DND-41 (cell line): ENCODE measurements around the gene MKI67.

ENCODE experiments used
- EZH2 ChIP-seq: IDR thresholded peaks from 3 replicates; pipeline ENCODE4 v1.6.1; 2012; ENCODE audit warnings: borderline replicate concordance, low read depth, mild to moderate bottlenecking, moderate library complexity, low read length, inconsistent platforms; ENCODE audit not compliant: severe bottlenecking
- TF ChIP-seq, protein P1 (sequence below): IDR thresholded peaks from 2 replicates; pipeline ENCODE4 v1.5.1; 2012; ENCODE audit warnings: borderline replicate concordance, low read length, moderate library complexity, mild to moderate bottlenecking; ENCODE audit not compliant: poor library complexity, severe bottlenecking; ENCODE audit errors: extremely low read depth

DNA sequence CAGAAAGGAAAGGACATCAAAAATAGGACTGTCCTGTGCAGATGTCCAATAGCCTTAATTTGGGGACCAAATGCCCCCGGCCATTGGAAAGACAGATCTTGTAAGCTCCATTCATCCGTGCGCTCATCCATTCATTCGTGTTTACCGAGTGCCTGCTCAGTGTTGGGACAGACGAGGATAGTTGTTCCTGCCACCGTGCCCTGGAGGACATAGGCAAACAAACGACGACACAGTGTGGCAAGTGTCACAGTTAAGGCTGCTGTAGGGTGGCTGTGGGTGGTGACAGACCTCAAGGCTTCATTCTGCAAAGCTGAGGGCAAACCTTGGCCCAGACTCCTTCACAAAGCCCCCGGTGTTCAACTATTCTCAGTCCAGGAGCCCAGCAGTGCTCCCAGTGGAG lies 27.6 kb downstream of the MKI67 start:
- TF ChIP-seq, protein P1, sequence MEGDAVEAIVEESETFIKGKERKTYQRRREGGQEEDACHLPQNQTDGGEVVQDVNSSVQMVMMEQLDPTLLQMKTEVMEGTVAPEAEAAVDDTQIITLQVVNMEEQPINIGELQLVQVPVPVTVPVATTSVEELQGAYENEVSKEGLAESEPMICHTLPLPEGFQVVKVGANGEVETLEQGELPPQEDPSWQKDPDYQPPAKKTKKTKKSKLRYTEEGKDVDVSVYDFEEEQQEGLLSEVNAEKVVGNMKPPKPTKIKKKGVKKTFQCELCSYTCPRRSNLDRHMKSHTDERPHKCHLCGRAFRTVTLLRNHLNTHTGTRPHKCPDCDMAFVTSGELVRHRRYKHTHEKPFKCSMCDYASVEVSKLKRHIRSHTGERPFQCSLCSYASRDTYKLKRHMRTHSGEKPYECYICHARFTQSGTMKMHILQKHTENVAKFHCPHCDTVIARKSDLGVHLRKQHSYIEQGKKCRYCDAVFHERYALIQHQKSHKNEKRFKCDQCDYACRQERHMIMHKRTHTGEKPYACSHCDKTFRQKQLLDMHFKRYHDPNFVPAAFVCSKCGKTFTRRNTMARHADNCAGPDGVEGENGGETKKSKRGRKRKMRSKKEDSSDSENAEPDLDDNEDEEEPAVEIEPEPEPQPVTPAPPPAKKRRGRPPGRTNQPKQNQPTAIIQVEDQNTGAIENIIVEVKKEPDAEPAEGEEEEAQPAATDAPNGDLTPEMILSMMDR = no peak
- TF ChIP-seq EZH2 = no peak
